Measurements from ENCODE around the gene PUS1.

GRCh38 chr12:131897276-131897675, 31.8 kb upstream of the PUS1 start:
- TF ChIP-seq CTCF (IDR thresholded peaks at IDR 0.05) (no peak), EZH2 (IDR thresholded peaks at IDR 0.05; ENCODE audit: borderline replicate concordance, insufficient read depth, low read depth, low read length, poor library complexity, severe bottlenecking) (no peak)
